Stimulated activated CD4-positive, alpha-beta T cell treated with anti-CD3 and anti-CD28 coated beads, Interleukin-15, amount 100 ng/mL, for 24 hours (primary cell): ENCODE measurements around the gene CCDC57.

Source experiments
- DNase-seq: peaks from one replicate; pipeline ENCODE4 v3.0.0-alpha.2; 2020

The CCDC57 gene

DNA sequence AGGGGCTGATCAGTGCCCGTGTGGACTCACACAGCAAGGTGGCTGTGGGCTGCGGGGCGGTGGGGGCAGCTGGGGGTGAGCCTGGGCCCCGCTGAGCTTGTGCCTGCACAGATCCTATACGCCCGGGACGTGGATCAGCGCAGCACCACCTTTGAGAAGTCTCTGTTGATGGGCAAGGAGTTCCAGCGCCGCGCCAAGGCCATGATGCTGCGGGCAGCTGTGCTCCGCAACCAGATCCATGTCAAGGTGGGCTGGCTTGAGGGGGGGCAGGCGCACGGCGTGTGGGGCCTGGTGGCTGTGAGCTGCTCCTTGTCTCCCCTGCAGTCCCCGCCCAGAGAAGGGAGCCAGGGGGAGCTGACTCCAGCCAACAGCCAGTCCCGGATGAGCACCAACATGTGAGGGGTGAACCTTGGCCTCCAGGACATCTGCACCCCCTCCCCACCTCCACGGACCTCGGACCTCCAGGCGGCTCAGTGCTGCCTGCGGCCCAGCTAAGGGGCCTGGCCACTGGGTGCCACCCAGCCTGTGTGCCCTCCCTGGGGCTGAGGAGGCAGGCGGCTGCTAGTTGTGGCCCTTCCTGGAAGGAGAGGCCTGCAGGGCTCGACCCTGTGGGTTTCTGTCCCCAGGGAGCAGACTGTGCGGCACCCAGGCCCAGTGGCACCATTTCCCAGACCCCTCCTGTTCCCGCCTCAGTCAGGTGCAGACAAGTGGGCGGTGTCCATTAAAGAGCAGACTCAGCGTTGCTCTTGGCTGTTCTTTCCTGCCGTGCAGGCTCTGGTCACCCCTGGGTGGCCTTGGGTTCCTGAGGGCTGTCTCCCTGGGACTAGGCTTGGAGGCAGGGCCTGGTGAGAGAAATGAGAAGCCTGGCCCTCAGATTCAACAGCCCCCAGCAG, 155.7 kb downstream of the CCDC57 start:
- peak; percentile 7 for DNase-seq

DNA sequence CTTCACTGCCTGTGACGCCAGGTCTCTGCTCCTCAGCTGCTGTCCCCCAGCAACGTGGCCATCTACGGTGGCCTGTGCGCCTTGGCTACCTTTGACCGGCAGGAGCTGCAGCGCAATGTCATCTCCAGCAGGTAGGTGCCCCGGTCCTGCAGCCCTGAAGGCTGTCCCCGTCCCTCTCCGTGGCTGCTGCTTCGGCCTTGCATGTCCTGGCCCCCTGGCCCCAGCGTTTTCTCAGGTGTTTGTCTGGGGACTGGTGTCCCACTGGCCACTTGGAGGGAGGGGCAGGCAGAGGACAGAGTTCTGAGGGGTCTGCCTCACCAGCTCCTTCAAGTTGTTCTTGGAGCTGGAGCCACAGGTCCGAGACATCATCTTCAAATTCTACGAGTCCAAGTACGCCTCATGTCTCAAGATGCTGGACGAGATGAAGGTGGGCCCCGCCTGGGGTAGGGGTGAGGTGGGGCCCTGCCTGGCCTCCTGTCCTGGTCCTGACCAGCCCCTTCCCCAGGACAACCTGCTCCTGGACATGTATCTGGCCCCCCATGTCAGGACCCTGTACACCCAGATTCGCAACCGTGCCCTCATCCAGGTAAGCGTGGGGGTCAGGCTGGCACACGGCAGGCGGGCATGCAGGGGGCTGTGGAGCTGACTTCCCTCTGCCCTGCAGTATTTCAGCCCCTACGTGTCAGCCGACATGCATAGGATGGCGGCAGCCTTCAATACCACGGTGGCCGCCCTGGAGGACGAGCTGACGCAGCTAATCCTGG, 156.5 kb downstream of the CCDC57 start:
- DNase-seq: peak; percentile 4

DNA sequence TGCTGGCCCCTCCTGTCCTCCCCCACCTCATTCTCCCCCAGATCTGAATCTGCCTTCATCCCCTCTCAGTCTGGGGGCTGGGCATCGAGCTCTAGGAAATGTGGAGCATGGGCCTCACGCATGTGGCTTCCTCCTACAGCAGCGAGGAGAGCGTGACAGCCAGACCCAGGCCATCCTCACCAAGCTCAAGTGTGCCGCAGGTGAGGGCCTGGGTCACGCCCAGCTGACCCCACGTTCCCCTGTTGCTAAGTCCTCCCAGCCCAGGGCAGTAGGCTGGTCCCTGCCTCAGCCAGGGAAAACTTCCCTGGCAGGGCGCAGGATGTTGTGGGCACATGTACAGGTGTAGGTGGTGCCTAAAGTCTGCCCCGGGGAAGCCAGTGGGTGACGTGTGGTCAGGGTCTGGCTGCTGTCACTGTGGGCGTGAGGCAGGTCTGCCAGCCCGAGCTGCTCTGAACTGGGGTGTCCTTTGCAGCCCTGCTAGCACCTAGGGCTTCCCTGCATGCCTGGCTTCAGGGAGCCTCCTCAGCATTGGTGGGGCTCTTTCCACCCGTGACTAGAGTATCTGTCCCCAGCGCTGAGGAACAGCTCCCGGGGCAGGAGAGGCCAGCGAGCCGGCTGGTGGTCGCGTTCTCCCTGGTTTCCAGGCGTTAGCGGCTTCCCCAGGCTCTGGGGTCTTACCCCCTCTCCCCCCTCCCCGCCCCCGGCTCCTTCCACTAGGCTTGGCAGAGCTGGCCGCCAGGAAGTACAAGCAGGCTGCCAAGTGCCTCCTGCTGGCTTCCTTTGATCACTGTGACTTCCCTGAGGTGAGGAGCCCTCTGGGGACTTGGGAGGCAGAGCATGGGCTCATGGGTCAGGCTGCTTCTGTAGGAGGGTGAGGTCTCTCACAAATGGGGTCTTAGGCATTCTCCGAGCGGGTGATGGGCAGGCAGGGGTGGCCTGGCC, 157.3 kb downstream of the CCDC57 start:
- peak; percentile 4 for DNase-seq

DNA sequence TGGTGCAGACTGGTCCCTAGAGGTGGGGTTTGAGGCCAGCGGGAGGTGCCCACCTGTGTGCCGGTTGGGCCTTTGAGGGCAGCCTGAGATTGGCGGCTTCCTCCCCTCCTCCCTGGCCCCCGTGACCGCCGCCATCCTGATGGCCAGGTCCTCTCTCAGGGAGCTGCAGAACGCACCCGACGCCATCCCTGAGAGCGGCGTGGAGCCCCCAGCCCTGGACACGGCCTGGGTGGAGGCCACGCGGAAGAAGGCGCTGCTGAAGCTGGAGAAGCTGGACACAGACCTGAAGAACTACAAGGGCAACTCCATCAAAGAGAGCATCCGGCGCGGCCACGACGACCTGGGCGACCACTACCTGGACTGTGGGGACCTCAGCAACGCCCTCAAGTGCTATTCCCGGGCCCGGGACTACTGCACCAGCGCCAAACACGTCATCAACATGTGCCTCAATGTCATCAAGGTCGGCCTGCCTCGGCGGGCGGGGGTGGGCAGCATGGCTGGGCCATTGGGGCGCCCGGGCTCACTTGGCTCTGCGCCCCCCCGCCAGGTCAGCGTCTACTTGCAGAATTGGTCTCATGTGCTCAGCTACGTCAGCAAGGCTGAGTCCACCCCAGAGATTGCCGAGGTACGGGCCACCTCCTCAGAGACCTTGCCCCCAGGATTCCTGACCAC, 158.2 kb downstream of the CCDC57 start:
- peak; percentile 8 for DNase-seq

DNA sequence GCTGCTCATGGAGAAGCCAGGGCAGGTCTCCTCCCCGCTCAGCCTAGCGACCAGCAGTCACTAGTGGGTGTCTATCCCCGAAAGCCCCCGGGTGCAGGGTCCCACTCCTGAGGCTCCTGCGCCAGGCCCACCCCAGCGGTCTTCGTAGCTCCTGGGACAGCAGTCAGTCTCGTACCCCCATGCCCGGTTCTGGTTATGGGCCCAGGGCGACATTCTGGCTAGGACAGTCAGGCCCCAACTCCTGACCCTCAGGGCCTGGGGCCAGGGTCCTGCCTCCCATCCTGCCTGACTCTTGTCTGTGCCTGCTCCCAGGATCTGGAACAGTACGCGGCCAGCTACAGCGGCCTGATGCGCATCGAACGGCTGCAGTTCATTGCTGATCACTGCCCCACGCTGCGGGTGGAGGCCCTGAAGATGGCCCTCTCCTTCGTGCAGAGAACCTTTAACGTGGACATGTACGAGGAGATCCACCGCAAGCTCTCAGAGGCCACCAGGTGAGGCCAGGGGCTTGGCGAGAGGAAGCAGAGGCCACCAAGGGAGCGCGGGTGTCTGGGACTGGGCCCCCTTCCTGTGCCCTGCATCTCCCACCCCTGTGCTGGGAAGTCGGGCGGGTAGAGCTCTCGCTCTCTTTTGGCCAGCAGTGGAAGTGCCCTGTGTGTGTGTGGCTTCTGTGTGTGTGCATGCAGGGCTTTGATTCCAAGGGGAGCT, 158.9 kb downstream of the CCDC57 start:
- no peak for DNase-seq

DNA sequence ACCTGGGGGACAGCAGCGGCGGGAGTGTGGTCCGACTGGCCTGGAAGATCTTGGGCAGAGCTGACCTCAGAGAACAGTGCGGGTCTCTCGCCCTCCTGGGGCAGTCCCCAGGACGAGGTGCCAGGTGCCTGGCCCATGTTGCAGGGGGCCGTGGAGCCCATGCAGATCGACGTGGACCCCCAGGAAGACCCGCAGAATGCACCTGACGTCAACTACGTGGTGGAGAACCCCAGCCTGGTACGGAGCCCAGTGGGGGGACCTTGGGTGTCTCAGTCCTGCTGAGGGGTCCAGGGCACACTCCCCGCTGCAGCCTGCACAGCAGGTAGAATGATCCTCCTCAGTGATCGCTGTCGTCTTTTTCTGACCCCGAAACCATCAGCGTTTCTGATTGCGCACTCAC, 159.5 kb downstream of the CCDC57 start:
- no peak for DNase-seq

DNA sequence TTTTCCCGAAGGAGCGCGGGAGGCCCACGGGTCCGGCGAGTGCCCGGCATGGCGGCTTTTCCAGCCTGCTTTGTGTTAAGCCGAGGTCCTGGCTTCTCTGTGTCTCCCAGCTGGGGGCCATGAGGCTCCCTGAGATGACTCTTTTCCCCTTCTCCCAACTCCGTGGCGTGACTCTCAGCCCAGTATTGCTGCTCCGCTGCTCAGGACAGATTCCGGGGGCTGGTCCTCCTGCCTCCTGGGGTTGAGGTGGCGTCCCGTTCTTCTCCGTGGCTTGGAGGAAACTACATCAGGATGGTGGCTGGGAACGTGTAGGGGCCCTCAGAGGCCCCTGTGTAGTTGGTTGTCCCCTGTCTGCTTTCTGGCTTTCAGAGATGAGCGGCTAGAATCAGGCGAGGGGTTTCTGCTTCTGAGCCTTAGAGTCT, 160.0 kb downstream of the CCDC57 start:
- DNase-seq: peak; percentile 2

DNA sequence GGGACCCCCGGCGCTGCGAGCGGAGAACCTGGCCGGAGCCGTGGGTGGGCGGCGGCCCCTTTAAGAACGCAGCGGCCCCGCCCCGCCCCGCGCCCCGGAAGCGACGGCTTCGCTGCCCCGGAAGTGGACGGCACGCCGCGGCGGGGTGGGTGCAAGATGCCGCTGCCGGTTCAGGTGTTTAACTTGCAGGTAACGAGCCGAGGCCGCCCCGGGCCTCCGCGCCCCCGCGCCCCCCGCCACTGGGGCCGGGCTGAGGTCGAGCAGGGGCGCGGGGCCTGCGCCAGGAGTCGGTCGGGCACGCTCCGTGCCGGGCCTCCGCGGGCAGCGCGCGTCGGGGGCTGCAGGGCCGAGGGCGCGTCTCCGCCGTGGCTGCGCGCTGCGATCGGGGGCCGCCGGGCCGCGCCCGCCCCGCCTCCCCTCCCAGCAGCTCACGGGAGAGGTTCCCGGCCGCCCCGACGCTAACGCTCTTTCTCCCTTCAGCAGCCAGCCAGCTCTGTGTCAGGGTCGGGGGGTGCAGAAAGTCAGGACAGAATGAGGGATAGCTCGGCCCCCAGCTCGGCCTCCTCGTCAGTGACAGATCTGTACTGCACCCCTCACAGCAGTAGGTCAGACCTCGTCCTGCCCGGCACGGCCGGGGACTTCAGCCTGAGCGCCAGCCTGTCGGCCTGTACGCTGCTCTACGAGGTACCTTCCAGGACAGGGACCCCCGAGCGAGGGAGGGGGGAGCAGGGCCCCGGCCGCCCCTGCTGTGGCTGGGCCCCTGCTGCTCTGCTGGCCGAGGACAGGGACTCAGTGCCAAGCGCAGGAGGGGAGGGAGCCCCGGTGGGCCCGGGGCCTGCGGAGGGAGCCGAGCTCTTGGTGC, 160.6 kb downstream of the CCDC57 start, which contains the start of the genes GPS1 and RFNG:
GPS1 (plus strand) TSS at position 123 of the 862 bp plus-strand sequence; CDS start at position 157, 34 bp downstream.
RFNG (minus strand) TSS at position 36 of the 862 bp plus-strand sequence. CDS start 45 bp downstream, outside the sequence.
- DNase-seq: peak; percentile 92
